GM18520 (cell line): ENCODE results near the gene TCEA3.

Source experiments
- ATAC-seq: cut with Tn5 transposase; IDR thresholded peaks from one replicate; pipeline ENCODE4 v1.9.1; 2021; ENCODE audit not compliant: unreplicated experiment

TCEA3 gene

DNA sequence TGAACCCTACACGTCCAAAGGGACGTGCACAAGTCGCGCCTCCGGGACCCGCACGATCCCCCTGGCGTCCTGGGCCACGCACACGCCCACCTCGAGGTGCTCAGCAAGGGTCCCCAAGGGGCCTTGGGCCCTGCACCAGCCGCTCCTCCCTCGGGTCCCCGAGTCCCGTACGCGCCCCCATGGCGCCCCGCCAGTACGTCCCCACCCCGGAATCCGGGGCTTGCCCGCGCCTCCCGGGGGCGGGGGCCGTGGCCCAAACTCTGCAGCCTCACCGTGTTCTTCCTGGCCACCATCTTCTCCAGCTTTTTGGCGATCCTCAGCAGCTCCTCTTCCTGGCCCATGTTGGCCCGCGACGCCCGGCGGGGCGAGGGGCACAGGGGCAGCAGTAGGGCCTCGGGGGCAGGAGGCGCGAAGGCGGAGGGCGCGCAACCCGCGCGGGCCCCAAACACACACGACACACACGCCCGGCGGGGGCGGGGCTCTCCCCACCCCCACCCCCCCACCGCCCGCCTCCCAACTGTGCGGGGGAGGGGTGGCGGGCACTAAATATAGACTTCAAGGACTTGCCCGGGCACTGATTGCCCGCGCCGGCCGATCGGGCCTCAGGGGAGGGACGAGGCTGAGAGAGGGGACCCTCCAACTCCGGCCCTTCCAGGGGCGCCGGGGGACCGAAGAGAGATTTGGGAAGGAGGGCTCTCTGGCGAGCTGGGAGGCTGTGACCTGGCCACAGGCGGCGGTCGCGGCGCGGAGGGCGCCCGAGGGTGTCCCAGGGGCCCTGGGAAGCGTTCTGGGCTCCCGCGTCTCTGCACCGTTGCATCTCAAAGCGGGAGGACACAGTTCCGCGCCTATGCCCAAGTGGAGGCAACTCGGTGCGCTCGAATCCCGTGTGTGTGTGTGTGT is at the start of gene TCEA3:
Gene TCEA3 (minus strand): TSS at position 456 of the 900 bp plus-strand sequence. CDS start 115 bp downstream, at position 341.
- ATAC-seq = no peak

DNA sequence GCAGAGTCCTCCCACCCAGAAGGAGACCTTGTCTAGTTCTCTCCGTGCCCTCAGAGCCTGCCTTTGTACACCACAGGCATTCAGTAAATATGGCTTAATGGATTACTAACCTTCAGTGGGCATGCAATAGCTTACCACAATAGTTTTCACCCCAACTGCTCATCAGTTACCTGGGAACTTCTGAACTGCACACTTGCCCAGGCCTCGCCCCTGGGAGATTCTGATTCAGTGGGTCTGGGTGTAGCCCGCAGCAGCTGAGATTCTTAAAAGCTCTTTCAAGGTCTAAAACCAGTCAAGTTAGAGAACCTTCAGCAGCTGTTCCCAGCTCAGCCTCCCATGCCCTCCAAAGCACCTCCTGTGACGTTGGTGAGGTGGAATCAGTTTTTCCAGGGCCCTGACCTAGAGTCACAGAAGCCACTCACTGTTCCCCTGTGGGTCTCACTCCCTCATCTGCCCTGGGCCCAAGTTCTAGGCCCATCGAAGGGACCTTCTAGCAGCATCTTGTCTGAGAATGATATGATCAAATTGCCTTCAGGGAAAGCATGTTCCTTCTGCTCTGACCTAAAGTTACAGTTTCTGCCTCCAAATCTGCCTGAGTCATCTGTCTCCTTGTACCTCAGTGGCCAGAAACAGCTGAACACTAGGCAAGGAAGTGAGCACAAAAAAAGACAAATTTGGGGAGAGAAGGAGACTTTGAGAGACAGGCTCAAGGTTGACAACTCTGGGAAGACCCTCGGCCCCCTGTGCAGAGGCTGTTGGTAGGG is 48.7 kb upstream of the TCEA3 start:
- no peak for ATAC-seq

DNA sequence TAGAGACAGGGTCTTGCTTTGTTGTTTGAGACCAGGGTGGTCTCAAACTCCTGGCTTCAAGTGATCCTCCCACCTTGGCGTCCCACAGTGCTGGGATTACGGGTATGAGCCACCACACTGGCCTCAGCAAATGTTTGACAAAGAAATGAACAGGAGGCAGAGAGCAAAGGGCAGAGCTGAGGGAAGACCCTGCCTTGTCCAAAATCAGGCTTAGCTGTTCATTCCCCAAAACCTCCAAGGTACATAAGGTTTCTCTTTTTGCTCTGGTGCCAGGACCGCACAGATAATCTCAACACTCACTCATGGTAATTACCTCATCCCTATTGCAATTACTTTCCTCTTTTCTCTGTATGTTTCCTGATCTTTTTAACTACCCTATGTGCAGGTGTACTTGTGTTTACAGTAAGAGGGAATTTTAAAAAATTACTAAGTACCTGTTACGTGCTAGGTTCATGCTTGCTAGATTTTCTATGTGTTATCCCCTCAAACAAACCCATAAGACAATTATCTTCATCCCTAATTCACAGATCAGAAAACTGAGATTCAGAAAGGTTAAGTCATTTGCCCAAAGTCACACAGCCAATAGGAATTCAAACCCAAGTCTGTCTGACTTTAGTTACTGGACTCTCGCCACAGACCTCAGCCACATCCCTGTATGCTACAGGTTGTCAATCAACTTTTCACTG is 47.9 kb upstream of the TCEA3 start:
- ATAC-seq = no peak

DNA sequence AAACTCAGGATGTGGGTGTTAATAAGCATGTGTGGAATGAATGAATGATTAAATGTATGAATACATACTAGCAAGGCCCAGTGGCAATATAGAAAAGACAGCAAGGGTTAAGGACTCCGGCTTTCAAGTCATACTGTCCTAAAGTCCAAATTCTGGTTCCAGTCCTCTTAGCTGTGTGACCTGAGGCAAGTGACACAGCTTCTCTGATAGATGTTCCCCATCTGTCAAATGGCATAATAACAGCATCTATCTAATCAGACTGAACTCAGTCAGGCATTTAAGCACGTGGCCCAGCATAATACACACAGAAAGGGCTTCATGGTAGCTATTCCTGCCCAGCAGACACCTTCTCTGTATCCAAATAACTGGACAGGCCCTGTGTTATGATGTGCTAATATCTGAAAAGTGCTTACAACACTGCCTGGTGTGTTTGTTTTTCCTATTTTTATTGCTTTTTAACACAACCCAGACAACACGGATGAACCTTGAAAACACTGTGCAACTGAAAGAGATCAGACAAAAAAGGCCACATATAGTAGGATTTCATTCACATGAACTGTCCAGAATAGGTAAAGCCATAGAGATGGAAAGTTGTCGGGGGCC is 47.0 kb upstream of the TCEA3 start:
- no peak for ATAC-seq

DNA sequence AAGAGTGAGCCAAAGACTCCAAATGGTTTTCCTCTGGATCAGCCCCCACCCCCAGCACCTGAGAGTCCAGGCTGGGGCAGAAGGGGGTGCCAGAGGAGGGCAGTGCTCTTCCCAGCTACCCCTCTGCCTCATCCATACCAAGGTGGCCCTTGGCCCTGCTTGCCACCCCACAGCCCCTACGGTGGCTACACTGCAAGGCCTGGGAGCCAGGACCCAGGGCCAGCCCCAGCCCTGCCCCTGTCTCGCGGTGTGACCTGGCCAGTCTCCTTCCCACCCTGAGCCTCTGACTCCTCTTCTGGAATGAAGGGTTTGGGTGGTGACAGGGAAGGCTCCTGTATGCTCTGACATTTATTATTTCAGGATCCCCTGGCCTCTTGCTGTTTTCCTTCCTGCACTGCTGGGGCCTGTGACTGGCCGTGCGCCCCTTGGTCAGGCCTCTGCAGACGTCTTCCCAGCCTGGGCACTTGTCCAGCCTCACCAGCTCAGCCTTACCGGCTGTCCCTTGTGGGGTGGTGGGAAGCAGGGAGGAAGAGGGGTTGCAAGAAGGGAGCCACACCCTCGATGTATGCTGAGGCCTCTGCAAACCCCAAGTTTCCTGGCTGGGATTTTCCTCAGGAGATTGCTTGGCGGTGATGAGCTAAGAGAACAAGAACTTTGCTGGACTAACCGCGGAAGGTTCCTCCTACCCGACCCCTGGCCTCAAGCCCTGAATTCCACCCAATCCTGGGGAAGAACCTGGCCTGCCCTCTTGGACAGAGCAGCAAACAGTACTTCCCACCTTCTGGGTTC is 45.9 kb upstream of the TCEA3 start:
- ATAC-seq = no peak

DNA sequence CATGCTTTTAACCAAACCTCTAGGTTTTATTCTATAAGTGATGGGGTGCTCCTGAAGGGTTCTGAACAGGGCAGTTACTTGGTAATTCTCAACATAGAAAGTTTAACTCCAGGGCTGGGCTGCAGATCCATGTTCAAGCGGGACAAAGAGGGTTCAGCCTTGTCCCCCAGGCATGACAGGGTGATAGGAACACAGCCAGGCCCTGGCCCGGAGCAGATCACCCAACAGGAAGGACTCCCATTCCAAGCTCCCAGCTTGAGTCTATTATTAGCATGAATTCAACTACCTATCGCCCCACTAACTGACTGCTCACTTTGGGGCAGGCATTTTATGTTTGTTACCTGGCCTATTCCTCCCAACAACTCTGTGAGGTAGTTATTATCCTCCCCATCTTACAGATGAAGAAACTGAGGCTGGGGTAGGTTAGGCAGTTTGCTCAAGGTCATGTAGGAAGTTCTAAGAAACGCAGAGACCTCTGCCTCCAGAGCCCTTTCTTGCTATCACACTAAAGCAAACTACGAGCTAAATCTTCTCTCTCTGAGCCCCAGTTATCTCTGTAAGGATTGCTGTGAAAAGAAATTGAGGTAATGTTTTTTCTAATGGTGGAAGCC is 44.9 kb upstream of the TCEA3 start:
- ATAC-seq = no peak

DNA sequence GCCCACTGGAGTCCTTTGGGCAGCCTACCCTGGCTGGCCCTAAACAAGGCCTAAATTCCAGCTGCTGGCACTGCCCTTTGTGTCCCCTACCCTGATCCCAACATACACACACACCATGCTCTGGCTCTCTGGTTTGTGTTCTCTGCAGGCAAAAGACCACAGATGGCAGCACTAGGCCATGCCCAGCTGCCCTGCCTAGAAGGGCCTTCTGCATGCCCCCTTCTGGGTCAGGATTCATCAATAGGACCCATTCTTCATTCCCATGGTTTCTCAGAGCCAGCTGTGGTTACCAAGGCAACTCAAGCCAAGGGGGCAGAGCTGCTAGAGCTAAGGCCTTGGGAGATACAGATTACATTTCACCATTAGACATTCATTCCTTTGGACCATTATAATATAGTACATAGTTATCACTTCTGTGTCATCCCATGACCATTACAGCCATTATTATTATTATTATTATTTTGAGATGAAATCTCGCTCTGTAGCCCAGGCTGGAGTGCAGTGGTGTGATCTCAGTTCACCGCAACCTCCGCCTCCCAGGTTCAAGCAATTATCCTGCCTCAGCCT is 42.0 kb upstream of the TCEA3 start:
- ATAC-seq = no peak

DNA sequence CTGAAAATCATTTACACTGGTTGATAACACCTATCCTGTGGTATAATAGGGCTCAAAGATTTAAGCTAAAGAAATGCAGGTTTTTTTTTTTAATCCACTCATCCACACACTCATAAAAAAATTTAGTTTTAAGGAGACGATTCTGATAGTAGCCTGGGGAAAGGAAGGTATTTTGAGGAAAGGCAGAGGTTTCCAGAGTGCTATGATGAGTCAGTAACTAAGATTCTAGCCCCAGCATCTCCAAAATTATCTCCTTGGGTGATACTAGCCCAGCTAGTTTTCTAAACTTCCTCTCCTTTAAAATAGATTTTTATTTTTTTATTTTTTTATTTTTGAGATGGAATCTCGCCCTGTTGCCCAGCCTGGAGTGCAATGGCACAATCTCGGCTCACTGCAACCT is 38.7 kb upstream of the TCEA3 start:
- ATAC-seq = no peak

DNA sequence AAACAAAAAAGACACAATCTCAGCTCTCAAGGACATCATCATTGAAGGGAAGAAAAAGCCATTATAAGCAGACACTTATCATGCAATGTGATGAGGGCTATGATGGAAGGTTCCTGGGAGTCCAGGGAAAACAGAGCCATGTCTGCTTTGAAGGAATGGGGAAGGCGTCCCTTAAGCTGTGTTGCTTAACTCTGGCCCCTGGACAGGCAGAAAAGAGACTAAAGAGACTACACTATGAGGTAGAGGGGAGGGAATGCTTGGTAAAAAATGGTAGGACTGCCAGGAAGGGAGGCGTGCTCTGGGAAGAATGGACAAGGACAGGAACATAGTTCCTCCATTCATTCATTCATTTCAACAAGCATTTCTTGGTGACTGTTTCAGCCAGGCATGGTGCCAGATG is 38.2 kb upstream of the TCEA3 start:
- ATAC-seq = no peak

DNA sequence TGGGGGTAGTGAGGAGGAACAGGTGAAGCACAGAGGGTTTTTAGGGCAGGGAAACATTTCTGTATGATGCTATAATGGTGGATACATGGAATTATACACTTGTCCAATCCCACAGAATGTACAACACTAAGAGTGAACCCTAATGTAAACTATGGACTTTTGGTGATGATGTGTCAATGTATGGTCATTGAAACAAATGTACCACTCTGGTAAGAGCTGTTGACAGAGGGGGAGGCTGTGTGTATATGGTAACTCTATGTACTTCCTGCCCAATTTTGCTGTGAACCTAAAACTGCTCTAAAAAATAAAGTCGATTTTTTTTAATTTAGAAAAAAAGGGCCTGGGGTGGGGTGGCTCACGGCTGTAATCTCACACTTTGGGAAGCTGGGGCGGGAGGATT is 36.5 kb upstream of the TCEA3 start:
- ATAC-seq = no peak

DNA sequence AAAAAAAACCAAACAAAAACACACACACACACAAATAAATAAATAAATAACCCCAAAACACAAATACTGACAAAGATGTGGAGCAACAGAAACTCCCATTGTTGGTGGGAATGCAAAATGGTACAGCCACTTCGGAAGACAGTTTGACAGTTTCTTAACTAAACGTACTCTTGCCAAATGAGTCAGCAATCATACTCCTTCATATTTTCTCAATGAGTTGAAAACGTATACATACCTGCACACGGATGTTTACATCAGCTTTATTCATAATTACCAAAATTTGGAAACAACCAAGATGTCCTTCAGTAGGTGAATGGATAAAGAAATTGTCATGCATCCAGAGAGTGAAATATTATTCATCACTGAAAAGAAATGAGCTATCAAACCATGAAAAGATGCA is 36.0 kb upstream of the TCEA3 start:
- ATAC-seq = no peak

DNA sequence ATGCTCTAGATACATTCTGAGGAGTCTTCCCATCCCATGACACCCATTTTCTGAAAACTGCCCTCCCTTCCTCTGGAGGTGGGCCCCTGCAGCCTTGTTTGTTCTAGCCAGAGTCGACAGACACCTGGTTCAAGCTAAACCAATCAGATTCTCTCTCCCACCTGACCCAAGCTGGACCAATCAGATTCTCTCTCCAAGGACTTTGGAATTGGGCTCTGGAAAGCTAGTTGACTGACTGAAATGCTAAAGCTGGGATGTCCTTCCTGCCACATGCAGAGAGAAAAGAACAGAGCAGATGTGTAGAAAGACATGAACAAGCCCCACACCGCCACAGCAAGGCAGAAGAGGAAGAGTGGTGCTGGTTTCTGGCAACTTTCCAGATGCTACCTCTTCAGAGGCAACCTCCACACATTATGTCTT is 34.8 kb upstream of the TCEA3 start:
- ATAC-seq = no peak

DNA sequence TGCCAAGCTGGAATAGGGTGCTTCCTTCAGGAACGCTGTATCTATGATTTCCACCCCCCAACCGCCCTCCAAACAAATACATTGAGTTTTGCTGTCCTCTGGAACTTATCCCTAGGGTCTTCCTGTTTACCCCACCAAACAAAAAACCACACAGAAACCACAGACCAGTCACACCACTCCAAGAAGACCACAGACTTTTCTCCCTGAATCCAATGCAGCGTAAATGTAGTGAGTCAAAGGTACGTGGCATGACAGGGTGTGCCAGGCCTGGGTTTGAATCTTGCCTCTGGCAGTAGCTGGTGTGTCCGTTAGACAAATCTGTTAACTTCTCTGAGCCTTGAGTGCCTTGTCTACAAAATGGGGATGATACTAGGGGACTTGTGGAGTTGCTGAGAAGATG is 31.7 kb upstream of the TCEA3 start:
- no peak for ATAC-seq

DNA sequence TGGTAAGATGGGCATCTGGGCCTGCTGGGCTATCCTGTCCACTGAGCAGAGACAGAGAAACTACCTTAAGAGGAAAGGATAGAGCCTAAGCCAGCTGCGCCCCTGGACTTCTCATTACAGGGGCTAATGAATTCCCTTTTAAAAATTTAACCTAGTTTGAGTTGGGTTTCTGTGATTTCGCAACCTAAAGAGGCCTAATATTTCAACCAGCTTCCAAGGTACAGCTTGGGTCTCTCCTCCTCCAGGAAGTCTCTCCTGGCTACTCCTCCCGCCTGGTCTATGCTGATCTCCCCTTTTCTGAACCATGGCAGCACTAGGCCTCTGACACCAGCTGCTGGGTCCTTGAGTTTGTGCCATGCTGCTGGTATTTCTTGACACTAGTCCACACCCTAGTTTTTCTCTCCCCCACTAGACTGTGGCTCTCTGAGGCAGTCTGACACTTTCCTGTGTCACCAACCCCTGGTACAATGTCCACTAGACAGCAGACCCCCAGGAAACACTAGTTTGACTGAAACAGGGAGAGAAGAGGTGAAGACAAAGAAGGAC is 29.0 kb upstream of the TCEA3 start:
- ATAC-seq = no peak

DNA sequence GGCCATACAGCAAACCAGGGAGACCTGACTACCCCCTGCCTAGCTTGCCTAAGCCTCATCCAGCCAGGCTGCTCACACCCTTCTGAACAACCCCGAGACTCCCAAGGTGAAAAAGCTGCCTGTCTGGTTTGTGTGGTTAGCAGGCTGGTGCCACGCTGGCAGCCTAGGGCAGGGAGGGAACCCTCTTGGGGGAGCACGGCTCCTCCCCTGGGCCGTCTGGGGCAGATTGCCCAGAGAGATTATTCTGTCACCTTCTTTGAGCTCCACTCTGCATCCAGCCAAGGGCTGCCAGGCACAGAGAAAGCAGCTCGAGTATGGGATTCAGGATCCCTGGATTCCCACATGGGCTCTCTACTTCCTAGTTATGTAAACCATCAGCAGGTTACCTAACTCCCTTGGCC is 27.5 kb upstream of the TCEA3 start:
- no peak for ATAC-seq

DNA sequence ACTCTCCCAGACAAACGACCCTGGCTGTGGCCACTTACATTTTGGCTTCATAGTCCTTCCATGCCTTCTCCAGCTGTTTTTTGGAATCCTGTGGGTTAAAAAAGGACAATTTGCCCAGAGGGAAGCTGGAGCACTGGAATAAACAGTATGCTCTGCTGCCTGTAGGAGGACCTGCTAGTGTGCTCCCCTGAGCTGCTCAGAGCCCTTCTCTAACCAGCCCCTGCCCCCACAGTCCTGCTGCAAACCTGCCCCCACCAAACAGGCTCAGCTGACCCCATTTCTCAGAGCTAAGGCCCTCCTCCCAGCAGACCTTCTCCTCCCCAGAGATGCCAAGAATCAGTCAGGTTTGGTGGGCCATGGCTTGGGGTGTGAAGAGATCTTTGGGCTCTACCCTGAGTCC is 26.9 kb upstream of the TCEA3 start:
- ATAC-seq = no peak

DNA sequence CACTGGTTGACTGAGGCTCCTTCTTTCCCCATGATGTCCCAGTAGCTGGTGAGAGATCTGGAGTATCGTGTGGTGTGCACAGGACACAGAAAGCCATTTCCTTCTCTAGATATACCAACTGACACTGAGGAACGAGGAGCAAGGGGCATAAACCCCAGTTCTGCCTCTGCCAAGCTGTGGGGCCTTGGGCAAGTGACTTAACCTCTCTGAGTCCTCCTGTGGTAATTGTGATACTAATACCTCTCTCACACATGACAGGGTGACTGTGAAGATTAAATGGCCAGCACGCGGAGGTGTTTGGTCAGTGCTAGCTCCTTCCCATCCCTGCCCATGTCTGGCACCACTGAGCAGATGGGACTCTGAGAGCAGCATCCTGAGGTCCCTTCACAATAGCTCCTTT is 26.3 kb upstream of the TCEA3 start:
- no peak for ATAC-seq

DNA sequence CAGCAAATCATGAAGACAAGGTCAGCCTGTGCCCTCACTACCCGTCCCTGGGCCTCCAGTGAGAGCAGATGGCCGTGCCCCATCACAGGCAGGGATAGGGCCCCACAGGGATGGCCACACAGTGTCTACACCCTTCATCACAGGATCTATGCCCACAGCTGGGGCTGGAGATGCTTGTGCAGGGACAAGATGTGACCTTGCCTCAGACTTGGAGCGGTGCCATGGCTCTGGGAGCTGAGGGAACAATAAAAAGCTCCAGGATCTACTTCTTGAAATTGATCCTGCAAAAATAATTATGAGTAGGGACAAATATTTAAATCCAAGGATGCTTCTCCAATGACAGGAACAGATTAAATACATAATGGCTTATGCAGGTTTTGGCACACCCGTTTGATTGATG is 25.4 kb upstream of the TCEA3 start:
- no peak for ATAC-seq

DNA sequence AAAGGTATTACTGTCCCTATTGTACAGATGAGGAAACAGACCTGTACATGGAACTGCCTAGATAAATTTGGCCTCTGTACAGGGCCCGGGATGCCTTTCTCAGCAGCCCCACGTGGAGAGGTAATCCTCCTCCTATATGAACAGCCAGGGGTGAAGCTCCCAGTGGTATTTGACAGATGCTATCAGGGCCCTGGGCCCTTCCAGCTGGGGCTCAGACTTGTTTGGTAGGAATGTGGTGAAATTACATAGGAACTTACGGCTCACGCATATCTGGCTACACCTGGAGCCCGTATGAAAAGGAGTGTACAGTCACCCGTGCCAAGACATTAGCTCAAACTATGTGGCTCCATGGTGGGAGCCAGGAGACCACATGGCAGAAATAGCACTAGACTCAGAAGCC is 24.8 kb upstream of the TCEA3 start:
- ATAC-seq = no peak
